Measurements from ENCODE around the gene RFPL3.

The RFPL3 gene

DNA sequence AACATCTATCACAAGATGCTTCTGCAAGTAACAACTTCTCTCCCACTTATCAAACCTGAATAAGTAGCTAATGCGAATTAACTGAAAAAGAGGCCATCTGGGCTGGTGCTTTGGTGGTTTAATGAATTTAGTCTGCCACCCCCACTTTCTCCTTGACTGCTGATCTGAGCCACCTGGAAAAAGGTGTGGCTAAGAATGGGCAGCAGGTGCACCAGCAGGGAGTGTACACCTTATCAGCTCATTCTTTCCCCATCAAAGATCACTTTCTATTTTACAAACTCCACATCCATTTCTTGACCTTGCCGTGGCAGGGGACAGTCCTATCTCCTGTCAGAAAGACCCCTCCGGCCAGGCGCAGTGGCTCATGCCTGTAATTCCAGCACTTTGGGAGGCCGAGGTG lies 6.5 kb downstream of the RFPL3 start:
- Histone ChIP-seq H3K9ac (no peak overlapping the region), H3K4me1 (peaks cover 0 to 5% (median 0%) of the 10 kb centered on the region in 10 experiments; a peak in 4 of 20 replicates), H3K36me3 (no peaks in the 10 kb centered on the region), H4K20me1 (no peaks in the 10 kb centered on the region), H3K4me2 (no peak overlapping the region), H3K27ac (no peak overlapping the region), H3K27me3 (no peaks in the 10 kb centered on the region), H3K4me3 (no peak overlapping the region), H3K9me3 (replicated peaks in 1 of 11) (no peaks in the 10 kb centered on the region)
- no peak for TF ChIP-seq Cebpa-rat (IDR thresholded peaks at IDR 0.05)

DNA sequence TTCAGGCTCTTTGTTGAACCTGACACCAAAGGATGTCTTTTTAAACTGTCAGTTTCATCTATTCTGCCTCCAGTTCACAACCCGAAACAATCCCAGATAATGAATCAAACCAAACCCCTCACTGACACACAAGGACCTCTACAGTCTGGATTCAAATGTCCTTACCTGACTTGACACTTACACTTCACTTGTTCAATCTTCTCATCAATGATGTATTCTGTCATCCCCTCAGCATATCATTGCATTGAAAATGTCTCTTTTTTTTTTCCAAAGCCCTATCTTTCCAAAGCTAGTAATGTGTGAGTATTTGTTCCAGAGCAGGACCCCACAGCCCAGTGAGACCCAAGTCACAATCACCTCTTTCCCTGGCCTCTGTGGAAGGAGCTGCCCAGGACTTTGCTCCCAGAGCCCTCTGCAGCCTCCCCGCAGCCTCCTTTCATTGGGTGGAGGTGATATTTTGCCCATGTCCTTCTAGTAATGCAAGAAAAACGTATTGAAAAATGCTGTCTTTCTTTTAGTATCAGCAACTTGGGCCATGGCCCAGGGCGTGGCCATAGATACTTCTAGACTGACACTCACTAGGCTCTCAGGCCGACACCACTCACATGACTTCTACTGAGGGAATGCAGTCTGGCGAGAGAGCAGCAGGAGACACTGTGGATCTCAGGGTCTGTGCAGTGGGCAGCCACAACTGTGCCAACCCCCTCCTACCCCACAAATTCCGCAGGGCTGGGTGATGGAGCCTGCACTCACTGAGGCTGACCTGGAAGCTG lies 18.2 kb downstream of the RFPL3 start:
- TF ChIP-seq Cebpa-rat (IDR thresholded peaks at IDR 0.05), result no peak
- H3K4me3 ChIP-seq, result no peak overlapping the region
- no peaks in the 10 kb centered on the region; a peak in 1 of 22 replicates for H4K20me1 ChIP-seq
- H3K4me2 ChIP-seq, result no peak overlapping the region
- H3K27me3 ChIP-seq, result no peaks in the 10 kb centered on the region
- no peaks in the 10 kb centered on the region for H3K9me3 ChIP-seq (replicated peaks in 1 of 11)
- no peak overlapping the region for H3K9ac ChIP-seq
- no peaks in the 10 kb centered on the region for H3K4me1 ChIP-seq
- no peaks in the 10 kb centered on the region for H3K36me3 ChIP-seq
- H3K27ac ChIP-seq, result no peak overlapping the region

DNA sequence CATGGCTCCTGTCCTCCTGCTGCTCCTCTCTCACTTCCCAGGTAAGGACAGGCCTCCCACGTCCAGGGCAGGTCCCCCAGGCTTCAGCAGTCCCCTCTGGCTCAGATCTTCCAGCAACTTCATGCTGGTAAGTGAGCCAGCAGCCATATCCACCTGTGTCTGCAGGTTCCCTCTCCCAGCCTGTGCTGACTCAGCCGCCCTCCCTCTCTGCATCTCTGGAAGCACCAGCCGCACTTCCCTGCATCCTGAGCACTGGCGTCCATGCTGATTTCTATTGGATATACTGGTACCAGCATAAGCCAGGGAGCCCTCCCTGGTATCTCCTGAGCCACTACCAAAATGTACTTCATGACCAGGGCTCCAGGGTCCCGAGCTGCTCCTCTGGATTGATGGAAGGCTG lies 19.0 kb downstream of the RFPL3 start:
- no peaks in the 10 kb centered on the region for H3K36me3 ChIP-seq
- H3K4me2 ChIP-seq, result no peak overlapping the region
- no peaks in the 10 kb centered on the region for H3K27me3 ChIP-seq
- no peaks in the 10 kb centered on the region for H3K4me1 ChIP-seq
- no peaks in the 10 kb centered on the region for H3K9me3 ChIP-seq (replicated peaks in 1 of 11)
- no peak overlapping the region for H3K9ac ChIP-seq
- H4K20me1 ChIP-seq, result no peaks in the 10 kb centered on the region; a peak in 1 of 22 replicates
- no peak overlapping the region for H3K27ac ChIP-seq
- no peak for TF ChIP-seq Cebpa-rat (IDR thresholded peaks at IDR 0.05)
- H3K4me3 ChIP-seq, result no peak overlapping the region

DNA sequence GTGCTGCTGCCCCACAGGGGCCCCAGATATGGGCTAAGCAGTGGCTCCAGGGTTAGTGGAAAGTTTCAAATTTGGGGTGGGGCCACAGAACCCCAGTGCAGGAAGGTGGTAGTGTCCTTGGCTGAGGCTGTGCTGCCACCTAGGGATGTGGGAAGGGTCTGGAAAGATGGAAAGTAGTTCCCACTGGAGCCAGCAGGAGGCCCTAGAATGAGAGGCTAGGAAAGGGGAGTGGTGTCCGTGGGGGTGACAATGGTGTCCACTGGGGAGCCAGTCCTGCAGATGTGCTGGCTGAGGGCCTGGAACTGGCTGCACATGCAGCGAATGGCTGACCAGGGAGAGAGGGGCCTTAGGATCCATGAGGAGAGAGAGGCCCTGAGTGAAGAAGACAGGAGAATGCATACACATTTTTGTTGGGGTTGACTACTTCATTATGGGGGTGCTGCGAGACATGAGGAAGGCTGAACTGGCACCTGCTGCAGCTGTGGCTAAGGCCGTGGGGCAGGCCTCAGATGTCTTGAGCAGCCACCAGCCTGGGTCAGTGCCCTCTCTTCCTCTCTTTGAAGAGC lies 21.1 kb downstream of the RFPL3 start:
- no peak overlapping the region for H3K27ac ChIP-seq
- no peaks in the 10 kb centered on the region for H3K4me1 ChIP-seq
- no peaks in the 10 kb centered on the region; a peak in 2 of 22 replicates for H4K20me1 ChIP-seq
- TF ChIP-seq Cebpa-rat (IDR thresholded peaks at IDR 0.05), result no peak
- H3K4me3 ChIP-seq, result no peak overlapping the region
- H3K27me3 ChIP-seq, result no peaks in the 10 kb centered on the region
- no peaks in the 10 kb centered on the region for H3K9me3 ChIP-seq (replicated peaks in 1 of 11)
- H3K9ac ChIP-seq, result no peak overlapping the region
- no peaks in the 10 kb centered on the region for H3K36me3 ChIP-seq
- no peak overlapping the region for H3K4me2 ChIP-seq

DNA sequence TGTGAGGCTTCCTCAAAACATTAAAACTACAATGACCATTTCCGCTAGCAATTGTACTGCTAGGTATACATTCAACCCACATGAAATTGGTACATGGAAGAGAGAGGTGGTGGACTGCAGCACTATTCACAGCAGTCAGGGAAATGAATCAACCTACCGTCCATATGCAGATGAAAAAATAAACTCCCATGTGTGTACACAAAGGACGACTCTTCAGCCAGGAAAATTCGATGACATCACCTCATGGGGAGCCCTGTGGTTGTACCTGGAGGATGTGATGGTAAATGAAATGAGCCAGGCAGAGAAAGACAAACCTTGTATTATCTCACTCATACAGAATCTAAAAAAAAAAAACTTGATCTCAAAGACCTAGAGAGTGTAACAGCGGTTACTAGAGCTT lies 23.3 kb downstream of the RFPL3 start:
- no peak for TF ChIP-seq Cebpa-rat (IDR thresholded peaks at IDR 0.05)
- H3K4me2 ChIP-seq, result no peak overlapping the region
- H4K20me1 ChIP-seq, result peaks cover 0 to 6% (median 0%) of the 10 kb centered on the region in 11 experiments; a peak in 3 of 22 replicates
- H3K9ac ChIP-seq, result no peak overlapping the region
- H3K9me3 ChIP-seq (replicated peaks in 1 of 11), result no peaks in the 10 kb centered on the region
- peaks cover 7 to 13% (median 9%) of the 10 kb centered on the region in 11 experiments for H3K36me3 ChIP-seq
- no peak overlapping the region for H3K27ac ChIP-seq
- no peak overlapping the region for H3K4me3 ChIP-seq
- H3K27me3 ChIP-seq, result no peaks in the 10 kb centered on the region
- no peaks in the 10 kb centered on the region for H3K4me1 ChIP-seq

DNA sequence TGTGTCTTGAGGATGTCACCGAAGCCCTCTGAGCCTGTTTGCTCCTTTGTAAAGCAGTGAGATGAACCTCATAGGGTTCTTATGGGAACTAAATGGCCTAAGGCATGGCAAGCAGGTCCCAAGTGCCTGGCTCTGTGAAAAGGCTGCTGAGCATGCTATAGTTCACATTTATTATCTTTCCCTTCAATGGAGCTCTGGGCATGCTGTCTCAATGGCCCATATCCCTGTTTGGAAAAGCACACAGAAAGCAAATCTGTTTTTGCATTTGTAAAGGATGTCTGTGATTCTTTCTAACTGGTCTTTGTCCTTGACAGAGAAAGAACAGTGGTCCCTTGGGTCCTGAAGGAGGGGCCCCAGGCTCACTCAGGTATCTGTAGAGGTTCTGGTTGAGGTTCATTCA lies 28.0 kb downstream of the RFPL3 start:
- Histone ChIP-seq H3K27me3 (no peaks in the 10 kb centered on the region), H3K4me3 (no peak overlapping the region), H3K9ac (no peak overlapping the region), H3K9me3 (replicated peaks in 1 of 11) (no peaks in the 10 kb centered on the region), H4K20me1 (peaks cover 0 to 12% (median 5%) of the 10 kb centered on the region in 11 experiments; a peak in 6 of 22 replicates), H3K27ac (no peak overlapping the region), H3K4me2 (no peak overlapping the region), H3K4me1 (no peaks in the 10 kb centered on the region), H3K36me3 (peaks cover 51 to 60% (median 56%) of the 10 kb centered on the region in 11 experiments)
- TF ChIP-seq Cebpa-rat (IDR thresholded peaks at IDR 0.05), result no peak

DNA sequence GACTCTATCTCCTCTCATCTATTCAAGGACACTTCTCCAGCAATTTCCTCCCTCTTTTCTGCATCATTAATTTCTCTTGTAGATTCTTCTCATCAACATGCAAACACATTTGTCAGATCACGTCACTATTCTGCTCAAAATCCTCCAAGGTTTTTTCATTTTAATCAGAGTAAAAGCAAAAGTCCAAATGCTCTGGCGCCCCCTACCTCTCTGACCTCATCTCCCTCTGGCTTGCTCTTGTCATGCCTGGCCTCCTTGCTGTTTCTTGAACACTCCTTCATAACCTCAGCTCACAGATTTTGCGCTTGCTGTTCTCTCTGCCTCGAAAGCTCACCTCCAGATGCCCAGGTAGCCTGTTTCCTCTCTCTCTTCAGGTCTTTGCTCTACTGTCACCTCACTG lies 32.0 kb downstream of the RFPL3 start:
- Histone ChIP-seq H3K27me3 (no peaks in the 10 kb centered on the region), H3K27ac (no peak overlapping the region), H4K20me1 (peaks cover 0 to 12% (median 6%) of the 10 kb centered on the region in 11 experiments; a peak in 6 of 22 replicates), H3K4me3 (no peak overlapping the region), H3K9me3 (replicated peaks in 1 of 11) (no peaks in the 10 kb centered on the region), H3K4me1 (no peaks in the 10 kb centered on the region), H3K9ac (no peak overlapping the region), H3K4me2 (no peak overlapping the region), H3K36me3 (peaks cover 92 to 100% (median 96%) of the 10 kb centered on the region in 11 experiments)
- TF ChIP-seq Cebpa-rat (IDR thresholded peaks at IDR 0.05), result no peak

DNA sequence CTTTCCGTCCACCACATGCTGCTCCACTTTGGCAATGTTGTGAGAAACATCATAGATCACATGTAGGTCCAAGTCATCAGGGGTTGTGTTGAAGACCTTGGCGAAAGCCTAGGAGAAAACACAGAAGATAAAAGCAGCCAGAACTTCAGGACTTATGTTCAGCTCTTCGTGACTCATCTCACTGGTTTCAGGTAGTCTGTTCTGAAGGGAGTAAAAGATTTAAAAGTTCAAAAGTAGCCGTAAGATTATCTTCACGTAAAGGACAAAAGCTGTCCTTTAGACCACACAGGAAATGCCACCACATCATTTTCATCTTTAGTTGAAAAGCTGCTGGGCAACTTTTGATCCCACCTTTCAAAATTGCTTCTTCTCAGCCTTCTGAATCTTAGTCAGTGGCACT lies 37.4 kb downstream of the RFPL3 start:
- Histone ChIP-seq H3K36me3 (peaks cover 99 to 100% (median 100%) of the 10 kb centered on the region in 11 experiments), H3K9ac (no peak overlapping the region), H3K4me2 (no peak overlapping the region), H3K27ac (no peak overlapping the region), H4K20me1 (peaks cover 0 to 9% (median 0%) of the 10 kb centered on the region in 11 experiments; a peak in 3 of 22 replicates), H3K4me1 (no peaks in the 10 kb centered on the region), H3K4me3 (no peak overlapping the region), H3K27me3 (no peaks in the 10 kb centered on the region), H3K9me3 (replicated peaks in 1 of 11) (no peaks in the 10 kb centered on the region)
- no peak for TF ChIP-seq Cebpa-rat (IDR thresholded peaks at IDR 0.05)

DNA sequence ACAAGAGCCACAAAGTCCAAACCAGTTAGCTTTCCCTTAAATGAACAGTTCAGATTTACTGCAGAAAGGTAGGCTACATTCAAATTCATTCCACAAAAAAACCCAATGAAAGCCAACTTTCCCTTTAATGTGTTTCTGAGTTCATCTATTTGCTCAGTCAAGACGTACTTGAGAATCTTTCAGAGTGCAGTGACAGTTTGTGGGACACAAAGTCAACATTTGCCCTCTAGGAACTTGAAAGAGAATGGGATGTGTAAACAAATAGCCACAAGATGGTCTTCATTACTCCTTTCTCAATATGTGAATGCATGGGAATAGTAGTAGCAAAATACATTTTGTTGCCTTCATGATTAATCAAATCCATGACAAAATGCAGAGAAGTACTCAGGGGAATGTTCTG lies 38.6 kb downstream of the RFPL3 start:
- Histone ChIP-seq H3K4me1 (no peaks in the 10 kb centered on the region), H4K20me1 (peaks cover 0 to 9% (median 0%) of the 10 kb centered on the region in 11 experiments; a peak in 4 of 22 replicates), H3K4me2 (no peak overlapping the region), H3K27me3 (no peaks in the 10 kb centered on the region), H3K27ac (no peak overlapping the region), H3K4me3 (no peak overlapping the region), H3K9ac (no peak overlapping the region), H3K36me3 (peaks cover 100% of the 10 kb centered on the region in 11 experiments), H3K9me3 (replicated peaks in 1 of 11) (no peaks in the 10 kb centered on the region)
- no peak for TF ChIP-seq Cebpa-rat (IDR thresholded peaks at IDR 0.05)

DNA sequence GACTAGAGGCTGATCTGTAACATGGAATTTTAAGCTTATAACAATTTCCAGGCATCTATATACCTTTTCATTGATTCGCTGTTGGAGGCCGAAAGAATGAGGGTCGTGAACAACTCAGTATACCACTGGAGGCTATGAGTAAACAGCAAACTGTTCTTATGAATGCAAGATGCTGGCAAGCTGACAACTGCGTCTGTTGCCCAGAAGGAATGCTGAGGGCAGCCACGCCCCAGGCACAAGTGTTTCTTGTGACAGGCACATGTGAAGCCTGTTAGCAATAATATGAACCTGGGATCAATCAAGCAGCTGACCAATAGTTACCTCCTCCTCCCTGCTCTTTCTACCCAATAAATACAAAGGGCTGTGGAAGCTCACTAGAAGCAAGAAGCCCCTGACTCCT lies 39.1 kb downstream of the RFPL3 start:
- Histone ChIP-seq H3K4me2 (no peak overlapping the region), H3K9me3 (replicated peaks in 1 of 11) (no peaks in the 10 kb centered on the region), H3K27me3 (no peaks in the 10 kb centered on the region), H4K20me1 (peaks cover 0 to 9% (median 0%) of the 10 kb centered on the region in 11 experiments; a peak in 4 of 22 replicates), H3K36me3 (peaks cover 100% of the 10 kb centered on the region in 11 experiments), H3K9ac (no peak overlapping the region), H3K4me3 (no peak overlapping the region), H3K4me1 (no peaks in the 10 kb centered on the region), H3K27ac (no peak overlapping the region)
- no peak for TF ChIP-seq Cebpa-rat (IDR thresholded peaks at IDR 0.05)

All from BLaER1 treated with 17β-estradiol and CSF1 and Interleukin-3, amounts not matched to agents 10 nM and 100 nM (cell line).